Common myeloid progenitor, CD34-positive (primary cell): ENCODE data around the gene ZBED5.

Experiments
- CTCF ChIA-PET: fragments of 350-600 bp; sonication (Branson Sonifier 250); formaldehyde crosslinking; loops from one replicate; lab custom pipeline; 2021; ENCODE audit warnings: antibody characterized with exemption; lab: Charles Lee
- POLR2A ChIA-PET: fragments of 350-600 bp; sonication (Branson Sonifier 250); formaldehyde crosslinking; loops from one replicate; lab custom pipeline; 2021; ENCODE audit warnings: antibody characterized with exemption; lab: Charles Lee
- DNase-seq, 3 donors: peaks; one replicate each; pipeline versions ENCODE4 v3.0.0 to v3.0.0-alpha.2; 2013
- H3K27ac ChIP-seq, 2 experiments: 1 replicate in 1 of 2; 2 replicates in 1 of 2; pipeline ENCODE4 v1.7.0; 2013; ENCODE audit warnings: inconsistent platforms in 2 of 2, low read length in 2 of 2, mild to moderate bottlenecking in 2 of 2, low read depth in 1 of 2, moderate library complexity in 1 of 2; ENCODE audit not compliant: severe bottlenecking in 2 of 2, insufficient read depth in 1 of 2, poor library complexity in 1 of 2
- H3K27me3 ChIP-seq, 5 experiments: replicated peaks in 2 of 5; 1 replicate in 3 of 5; 2 replicates in 2 of 5; pipeline versions ENCODE4 v1.6.1 to v1.7.0; 2013; ENCODE audit warnings: low read length in 4 of 5, mild to moderate bottlenecking in 2 of 5, moderate library complexity in 2 of 5, inconsistent platforms in 1 of 5; ENCODE audit not compliant: insufficient read depth in 5 of 5, control insufficient read depth in 4 of 5
- H3K36me3 ChIP-seq, 4 experiments: 1 replicate in 2 of 4; 2 replicates in 2 of 4; pipeline versions ENCODE4 v1.6.1 to v1.7.0; 2013; ENCODE audit warnings: low read length in 3 of 4, control low read depth in 1 of 4, mild to moderate bottlenecking in 1 of 4; ENCODE audit not compliant: control insufficient read depth in 4 of 4, insufficient read depth in 4 of 4
- H3K4me1 ChIP-seq, 4 experiments: 1 replicate in 3 of 4; 2 replicates in 1 of 4; pipeline versions ENCODE4 v1.6.1 to v1.7.1; 2013; ENCODE audit warnings: low read length in 3 of 4, mild to moderate bottlenecking in 3 of 4, control low read depth in 1 of 4, inconsistent platforms in 1 of 4, moderate library complexity in 1 of 4; ENCODE audit not compliant: control insufficient read depth in 4 of 4, insufficient read depth in 4 of 4; ENCODE audit errors: control extremely low read depth in 1 of 4
- H3K4me3 ChIP-seq, 7 experiments: 1 replicate in 4 of 7; 2 replicates in 3 of 7; pipeline versions ENCODE4 v1.5.1 to v1.7.0; 2013; ENCODE audit warnings: mild to moderate bottlenecking in 7 of 7, low read length in 6 of 7, moderate library complexity in 6 of 7, inconsistent platforms in 2 of 7, low read depth in 2 of 7, control low read depth in 1 of 7; ENCODE audit not compliant: insufficient read depth in 4 of 7, control insufficient read depth in 1 of 7; ENCODE audit errors: extremely low read depth in 1 of 7
- H3K9me3 ChIP-seq, 5 experiments: 1 replicate in 4 of 5; 2 replicates in 1 of 5; pipeline versions ENCODE4 v1.6.1 to v1.7.1; 2013; ENCODE audit warnings: low read length in 4 of 5, mild to moderate bottlenecking in 2 of 5, inconsistent platforms in 1 of 5, low read depth in 1 of 5, moderate library complexity in 1 of 5; ENCODE audit not compliant: control insufficient read depth in 4 of 5, insufficient read depth in 2 of 5; ENCODE audit errors: control extremely low read depth in 1 of 5
- WGBS: methylation state at CpG from one replicate; pipeline ENCODE4 v1.1.5; 2013; ENCODE audit not compliant: insufficient coverage; 5-methylcytosine and 5-hydroxymethylcytosine counted together

Gene ZBED5

GRCh38 chr11:10878408-10879214, 20.8 kb upstream of the ZBED5 start:
- WGBS: 100% methylated on average over 5 of the region's 7 CpGs

GRCh38 chr11:10876158-10876557, 18.3 kb upstream of the ZBED5 start:
- H3K9me3 ChIP-seq: peaks cover under 1 to 33% (median 5%) of the 10 kb centered on the region in 5 experiments
- ChIA-PET CTCF (interaction anchor here (1.3 to 1.8 kb wide), 2 partner anchors 14 to 18 kb away, joined by 4 to 5 read pairs; partner anchors contain the start of gene ZBED5), POLR2A (no interaction called here)
- H3K27me3 ChIP-seq: no peaks in the 10 kb centered on the region
- peaks cover 0 to 5% (median 1%) of the 10 kb centered on the region in 4 experiments for H3K4me1 ChIP-seq
- no peak overlapping the region for H3K4me3 ChIP-seq
- DNase-seq: no peak
- H3K36me3 ChIP-seq: peaks cover 0 to 2% (median 0%) of the 10 kb centered on the region in 4 experiments
- H3K27ac ChIP-seq: no peak overlapping the region

More at GRCh38 chr11:10878408-10879214, 20.8 kb upstream of the ZBED5 start:
- ChIA-PET POLR2A (interaction anchor here (0.7 kb wide), 1 partner anchor 21 kb away, joined by 3 read pairs; no protein-coding TSS in a partner anchor), CTCF (interaction anchor here (0.8 to 2.4 kb wide), 9 partner anchors 9 to 86 kb away, joined by 3 to 6 read pairs (median 3); partner anchors contain the start of genes EIF4G2 and ZBED5)
- H3K4me1 ChIP-seq: peaks cover 0 to 5% (median 1%) of the 10 kb centered on the region in 4 experiments
- DNase-seq: peak; percentile 80 to 88 (median 88)
- no peak overlapping the region for H3K4me3 ChIP-seq
- no peaks in the 10 kb centered on the region for H3K27me3 ChIP-seq
- peaks cover 0 to 2% (median 0%) of the 10 kb centered on the region in 4 experiments for H3K36me3 ChIP-seq
- no peak overlapping the region for H3K27ac ChIP-seq
- H3K9me3 ChIP-seq: peaks cover 0 to 15% (median 3%) of the 10 kb centered on the region in 5 experiments

- Histone ChIP-seq H3K27ac (no peak overlapping the region), H3K36me3 (peaks cover 0 to 2% (median 0%) of the 10 kb centered on the region in 4 experiments), H3K27me3 (no peaks in the 10 kb centered on the region), H3K9me3 (peaks cover 1 to 34% (median 5%) of the 10 kb centered on the region in 5 experiments), H3K4me1 (peaks cover 0 to 5% (median 1%) of the 10 kb centered on the region in 4 experiments), H3K4me3 (no peak overlapping the region)
- no peak for DNase-seq
- CTCF ChIA-PET: interaction anchor here (1.3 to 1.8 kb wide), 2 partner anchors 14 to 17 kb away, joined by 4 to 5 read pairs; partner anchors contain the start of gene ZBED5
- POLR2A ChIA-PET: no interaction called here
- no CpG with 5 or more reads among the region's 2 CpGs for WGBS
Observed at GRCh38 chr11:10875430-10876021, 17.7 kb upstream of the ZBED5 start.

- Histone ChIP-seq H3K4me1 (no peaks in the 10 kb centered on the region), H3K36me3 (peaks cover 0 to 2% (median 0%) of the 10 kb centered on the region in 4 experiments), H3K27me3 (no peaks in the 10 kb centered on the region), H3K9me3 (peaks cover 1 to 34% (median 5%) of the 10 kb centered on the region in 5 experiments), H3K4me3 (no peak overlapping the region), H3K27ac (no peak overlapping the region)
- ChIA-PET CTCF (interaction anchor here (1.5 kb wide), 1 partner anchor 28 kb away, joined by 4 read pairs; no protein-coding TSS in a partner anchor), POLR2A (no interaction called here)
- no CpG with 5 or more reads among the region's 2 CpGs for WGBS
- no peak for DNase-seq
Observed at GRCh38 chr11:10872097-10872496, 14.2 kb upstream of the ZBED5 start.

GRCh38 chr11:10868352-10868751, 10.5 kb upstream of the ZBED5 start:
- Histone ChIP-seq H3K27ac (no peak overlapping the region), H3K9me3 (peaks cover 1 to 19% (median 5%) of the 10 kb centered on the region in 5 experiments), H3K4me1 (no peaks in the 10 kb centered on the region), H3K27me3 (no peaks in the 10 kb centered on the region), H3K4me3 (no peak overlapping the region), H3K36me3 (no peaks in the 10 kb centered on the region)
- no peak for DNase-seq
- ChIA-PET POLR2A (no interaction called here), CTCF (interaction anchor here (1.5 kb wide), 1 partner anchor 28 kb away, joined by 3 read pairs; no protein-coding TSS in a partner anchor)
- WGBS: no CpG with 5 or more reads among the region's 3 CpGs

- H3K4me1 ChIP-seq: peaks cover 0 to 6% (median 0%) of the 10 kb centered on the region in 4 experiments
- 87% methylated on average over 8 of the region's 10 CpGs for WGBS
- DNase-seq: no peak
- POLR2A ChIA-PET: no interaction called here
- no peaks in the 10 kb centered on the region for H3K27me3 ChIP-seq
- H3K9me3 ChIP-seq: peaks cover 0 to 9% (median 1%) of the 10 kb centered on the region in 5 experiments
- H3K4me3 ChIP-seq: no peak overlapping the region
- no peak overlapping the region for H3K27ac ChIP-seq
- CTCF ChIA-PET: no interaction called here
- no peaks in the 10 kb centered on the region for H3K36me3 ChIP-seq
Observed at GRCh38 chr11:10866893-10867331, 9.1 kb upstream of the ZBED5 start.
